ENCODE measurements around the gene C2CD3.
"Not testable (repeated sequence)": the region's sequence is repeated elsewhere in the genome, so short reads cannot be mapped to it uniquely, and the experiment has no call there.

C2CD3 gene

GRCh38 chr11:74139151-74139918 lies 31.5 kb downstream of the C2CD3 start:
- ATAC-seq (no peak), DNase-seq (ENCODE audit: low spot score in 2 of 2) (no peak)
- H3K4me3 Mint-ChIP-seq = no peak overlapping the region
- H3K4me1 Mint-ChIP-seq = no peaks in the 10 kb centered on the region
- H3K27ac Mint-ChIP-seq = no peak overlapping the region
- no peaks in the 10 kb centered on the region for H3K9me3 Mint-ChIP-seq
- peaks cover 50% of the 10 kb centered on the region for H3K36me3 Mint-ChIP-seq

- H3K9me3 Mint-ChIP-seq = no peaks in the 10 kb centered on the region
- DNase-seq (ENCODE audit: low spot score in 2 of 2) (no peak), ATAC-seq (no peak)
- peaks cover 52% of the 10 kb centered on the region for H3K36me3 Mint-ChIP-seq
- H3K4me1 Mint-ChIP-seq = no peaks in the 10 kb centered on the region
- no peak overlapping the region for H3K4me3 Mint-ChIP-seq
- H3K27ac Mint-ChIP-seq = no peak overlapping the region
Observed at GRCh38 chr11:74138572-74138971, 32.2 kb downstream of the C2CD3 start.

- Mint-ChIP-seq H3K4me3 (no peak overlapping the region), H3K4me1 (no peaks in the 10 kb centered on the region), H3K36me3 (peaks cover 58% of the 10 kb centered on the region), H3K9me3 (no peaks in the 10 kb centered on the region), H3K27ac (no peak overlapping the region)
- ATAC-seq = no peak
- DNase-seq (ENCODE audit: low spot score in 2 of 2) = no peak
Observed at GRCh38 chr11:74138021-74138420, 32.8 kb downstream of the C2CD3 start.

- ATAC-seq (no peak), DNase-seq (ENCODE audit: low spot score in 2 of 2) (no peak)
Observed at GRCh38 chr11:74135127-74135840, 35.5 kb downstream of the C2CD3 start.

GRCh38 chr11:74134661-74135060 lies 36.1 kb downstream of the C2CD3 start:
- Mint-ChIP-seq H3K9me3 (no peaks in the 10 kb centered on the region), H3K4me3 (no peak overlapping the region), H3K36me3 (peaks cover 92% of the 10 kb centered on the region), H3K4me1 (no peaks in the 10 kb centered on the region), H3K27ac (no peak overlapping the region)
- DNase-seq (ENCODE audit: low spot score in 2 of 2) (no peak), ATAC-seq (no peak)

More at GRCh38 chr11:74135127-74135840, 35.5 kb downstream of the C2CD3 start:
- Mint-ChIP-seq H3K36me3 (peaks cover 85% of the 10 kb centered on the region), H3K9me3 (no peaks in the 10 kb centered on the region), H3K4me3 (no peak overlapping the region), H3K4me1 (no peaks in the 10 kb centered on the region), H3K27ac (no peak overlapping the region)

GRCh38 chr11:74133436-74133835 lies 37.4 kb downstream of the C2CD3 start:
- H3K27ac Mint-ChIP-seq = no peak overlapping the region
- no peak overlapping the region for H3K4me3 Mint-ChIP-seq
- ATAC-seq (no peak), DNase-seq (ENCODE audit: low spot score in 2 of 2) (no peak)
- H3K36me3 Mint-ChIP-seq = peaks cover 84% of the 10 kb centered on the region
- no peaks in the 10 kb centered on the region for H3K4me1 Mint-ChIP-seq
- no peaks in the 10 kb centered on the region for H3K9me3 Mint-ChIP-seq

GRCh38 chr11:74132833-74133232 lies 38.0 kb downstream of the C2CD3 start:
- ATAC-seq (no peak), DNase-seq (ENCODE audit: low spot score in 2 of 2) (no peak)
- Mint-ChIP-seq H3K36me3 (peaks cover 78% of the 10 kb centered on the region), H3K4me3 (no peak overlapping the region), H3K9me3 (no peaks in the 10 kb centered on the region), H3K4me1 (no peaks in the 10 kb centered on the region), H3K27ac (no peak overlapping the region)

GRCh38 chr11:74129121-74129520 lies 41.7 kb downstream of the C2CD3 start:
- not testable (repeated sequence) for H3K4me1 Mint-ChIP-seq; H3K27ac Mint-ChIP-seq; DNase-seq (ENCODE audit: low spot score in 2 of 2); H3K4me3 Mint-ChIP-seq; ATAC-seq; H3K9me3 Mint-ChIP-seq
- peaks cover 45% of the 10 kb centered on the region for H3K36me3 Mint-ChIP-seq

GRCh38 chr11:74123008-74123448 lies 47.8 kb downstream of the C2CD3 start:
- no peak overlapping the region for H3K4me3 Mint-ChIP-seq
- no peaks in the 10 kb centered on the region for H3K4me1 Mint-ChIP-seq
- H3K27ac Mint-ChIP-seq = no peak overlapping the region
- no peaks in the 10 kb centered on the region for H3K9me3 Mint-ChIP-seq
- H3K36me3 Mint-ChIP-seq = peaks cover 21% of the 10 kb centered on the region
- DNase-seq (ENCODE audit: low spot score in 2 of 2) (no peak), ATAC-seq (no peak)

GRCh38 chr11:74121804-74122203 lies 49.0 kb downstream of the C2CD3 start:
- no peak overlapping the region for H3K27ac Mint-ChIP-seq
- DNase-seq (ENCODE audit: low spot score in 2 of 2) (no peak), ATAC-seq (no peak)
- peaks cover 29% of the 10 kb centered on the region for H3K36me3 Mint-ChIP-seq
- H3K9me3 Mint-ChIP-seq = no peaks in the 10 kb centered on the region
- no peak overlapping the region for H3K4me3 Mint-ChIP-seq
- H3K4me1 Mint-ChIP-seq = no peaks in the 10 kb centered on the region

GRCh38 chr11:74120260-74121035 lies 50.4 kb downstream of the C2CD3 start:
- DNase-seq (ENCODE audit: low spot score in 2 of 2); H3K9me3 Mint-ChIP-seq; H3K4me1 Mint-ChIP-seq; ATAC-seq; H3K27ac Mint-ChIP-seq; H3K4me3 Mint-ChIP-seq: not testable (repeated sequence)
- peaks cover 38% of the 10 kb centered on the region for H3K36me3 Mint-ChIP-seq

GRCh38 chr11:74116719-74117118 lies 54.1 kb downstream of the C2CD3 start:
- H3K9me3 Mint-ChIP-seq = no peaks in the 10 kb centered on the region
- peaks cover 71% of the 10 kb centered on the region for H3K36me3 Mint-ChIP-seq
- ATAC-seq = no peak
- no peak overlapping the region for H3K4me3 Mint-ChIP-seq
- H3K27ac Mint-ChIP-seq = no peak overlapping the region
- H3K4me1 Mint-ChIP-seq = no peaks in the 10 kb centered on the region
- DNase-seq (ENCODE audit: low spot score in 2 of 2) = no peak

- no peak overlapping the region for H3K27ac Mint-ChIP-seq
- no peaks in the 10 kb centered on the region for H3K4me1 Mint-ChIP-seq
- no peak for ATAC-seq
- H3K36me3 Mint-ChIP-seq = peaks cover 60% of the 10 kb centered on the region
- no peaks in the 10 kb centered on the region for H3K9me3 Mint-ChIP-seq
- DNase-seq (ENCODE audit: low spot score in 2 of 2) = no peak
- no peak overlapping the region for H3K4me3 Mint-ChIP-seq
Observed at GRCh38 chr11:74112877-74113276, 57.9 kb downstream of the C2CD3 start.

GRCh38 chr11:74106124-74106523 lies 64.7 kb downstream of the C2CD3 start:
- no peak for DNase-seq (ENCODE audit: low spot score in 2 of 2)
- peaks cover 62% of the 10 kb centered on the region for H3K36me3 Mint-ChIP-seq
- no peak overlapping the region for H3K4me3 Mint-ChIP-seq
- H3K27ac Mint-ChIP-seq = no peak overlapping the region
- no peak for ATAC-seq
- no peaks in the 10 kb centered on the region for H3K4me1 Mint-ChIP-seq
- no peaks in the 10 kb centered on the region for H3K9me3 Mint-ChIP-seq

GRCh38 chr11:74102321-74102720 lies 68.5 kb downstream of the C2CD3 start:
- no peaks in the 10 kb centered on the region for H3K4me1 Mint-ChIP-seq
- no peaks in the 10 kb centered on the region for H3K9me3 Mint-ChIP-seq
- peaks cover 65% of the 10 kb centered on the region for H3K36me3 Mint-ChIP-seq

More at GRCh38 chr11:74102321-74102720, 68.5 kb downstream of the C2CD3 start:
- no peak overlapping the region for H3K27ac Mint-ChIP-seq
- ATAC-seq = no peak
- H3K4me3 Mint-ChIP-seq = no peak overlapping the region
- no peak for DNase-seq (ENCODE audit: low spot score in 2 of 2)

All from stimulated activated effector memory CD8-positive, alpha-beta T cell treated with anti-CD3 and anti-CD28 coated beads, Interleukin-12 subunit alpha, Interleukin-12 subunit beta, amount 100 ng/mL, for 72 hours (primary cell).